Fibroblast of pulmonary artery (primary cell): ENCODE measurements around the gene HDAC9.

Experiments
- DNase-seq: peaks from one replicate; pipeline ENCODE4 v3.0.0-alpha.2; 2010; ENCODE audit warnings: low read depth
- H3K4me3 ChIP-seq: replicated peaks from 2 replicates; pipeline ENCODE4 v1.5.1; 2011; ENCODE audit warnings: low read depth, mild to moderate bottlenecking, control low read depth, low read length, moderate library complexity
- CTCF ChIP-seq: IDR thresholded peaks from 2 replicates; pipeline ENCODE4 v1.5.1; 2011; ENCODE audit warnings: mild to moderate bottlenecking, control low read depth, low read length, inconsistent platforms; ENCODE audit errors: missing control alignments

HDAC9 gene

GRCh38 chr7:18530224-18531179 lies 35.0 kb downstream of the HDAC9 start:
- DNase-seq, result no peak
- no peak for TF ChIP-seq CTCF
- no peak overlapping the region for H3K4me3 ChIP-seq

GRCh38 chr7:18531539-18531938 lies 36.0 kb downstream of the HDAC9 start:
- no peak for TF ChIP-seq CTCF
- no peak for DNase-seq
- no peak overlapping the region for H3K4me3 ChIP-seq

- DNase-seq, result no peak
- H3K4me3 ChIP-seq, result no peak overlapping the region
- TF ChIP-seq CTCF, result no peak
These were observed 37.3 kb downstream of the HDAC9 start for GRCh38 chr7:18532813-18533212.

GRCh38 chr7:18534481-18534880 lies 38.9 kb downstream of the HDAC9 start:
- TF ChIP-seq CTCF, result no peak
- no peak for DNase-seq
- H3K4me3 ChIP-seq, result no peak overlapping the region

GRCh38 chr7:18535810-18536415 lies 40.4 kb downstream of the HDAC9 start:
- TF ChIP-seq CTCF, result no peak
- H3K4me3 ChIP-seq, result no peak overlapping the region
- DNase-seq, result no peak

- no peak for TF ChIP-seq CTCF
- H3K4me3 ChIP-seq, result no peak overlapping the region
- no peak for DNase-seq
These were observed 40.9 kb downstream of the HDAC9 start for GRCh38 chr7:18536486-18536885.
